Esophagus muscularis mucosa (tissue), 4 donors: Measurements from ENCODE around the gene CIT.

Experiments used
- CTCF ChIP-seq, 3 experiments: fragments of 200-600 bp in 2 of 3; fragments of 450-650 bp in 1 of 3; sonication (generic) in 2 of 3; IDR thresholded peaks; one replicate each; pipeline ENCODE4 v1.5.1; 2017 to 2019; ENCODE audit warnings: antibody characterized with exemption in 3 of 3, mild to moderate bottlenecking in 2 of 3, moderate library complexity in 1 of 3
- EP300 ChIP-seq: sonication (generic); formaldehyde crosslinking; IDR thresholded peaks from one replicate; pipeline ENCODE4 v1.6.1; 2017; ENCODE audit warnings: antibody characterized with exemption
- POLR2A ChIP-seq: fragments of 450-650 bp; IDR thresholded peaks from one replicate; pipeline ENCODE4 v1.6.1; 2017; ENCODE audit warnings: antibody characterized with exemption, moderate library complexity, mild to moderate bottlenecking, low read depth

GRCh38 chr12:119645535-119646059 is 231.5 kb downstream of the CIT start:
- TF ChIP-seq CTCF (IDR thresholded peaks at IDR 0.05) (no peak), POLR2A (no peak), EP300 (no peak)
